GM12873 (cell line): ENCODE measurements around the gene ARRDC2.

Experiments used
- CTCF ChIP-seq: IDR thresholded peaks from 2 replicates; pipeline ENCODE4 v1.5.1; 2012; ENCODE audit warnings: low read depth, mild to moderate bottlenecking, moderate library complexity, low read length, control low read depth; ENCODE audit not compliant: insufficient read depth; ENCODE audit errors: missing control alignments

The ARRDC2 gene

DNA sequence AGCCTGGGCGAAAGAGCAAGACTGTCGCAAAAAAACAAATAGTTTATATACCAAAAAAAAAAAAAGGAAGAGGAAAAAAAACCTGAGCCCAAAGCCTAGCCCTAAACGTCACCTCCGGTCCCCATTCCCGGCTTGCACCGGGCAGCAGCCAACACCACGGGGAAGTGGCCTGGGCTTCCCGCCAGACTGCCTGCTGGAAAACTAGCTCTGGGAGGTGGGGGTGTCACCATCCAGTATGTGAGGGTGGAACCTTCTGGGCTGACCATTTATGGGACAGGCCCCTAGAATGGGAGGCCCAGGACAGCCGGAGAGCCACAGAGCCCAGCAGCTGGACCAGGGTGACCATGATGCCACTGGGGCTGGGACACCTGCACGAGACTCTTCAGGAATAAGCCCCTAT, 41.4 kb downstream of the ARRDC2 start:
- TF ChIP-seq CTCF = no peak

DNA sequence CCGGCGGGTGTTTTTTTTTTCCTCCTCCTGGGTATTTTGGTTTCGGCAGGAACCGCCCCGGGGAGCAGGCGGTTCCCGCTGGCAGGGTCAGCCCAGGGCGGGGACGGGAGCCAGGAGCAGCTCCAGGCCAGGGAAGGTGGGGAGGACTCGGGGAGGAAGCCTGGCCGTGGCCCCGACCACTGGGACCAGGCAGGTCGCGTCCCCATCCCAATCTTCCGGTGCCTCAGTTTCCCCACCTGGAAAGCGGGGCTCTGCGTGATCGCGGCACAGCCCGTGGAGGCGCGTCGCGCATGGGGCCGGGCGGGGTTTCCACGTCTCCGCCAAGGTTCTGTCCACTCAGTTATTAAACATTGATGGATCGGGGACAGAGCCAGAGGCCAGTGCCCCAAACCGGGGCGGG, 43.9 kb downstream of the ARRDC2 start:
- TF ChIP-seq CTCF = no peak

DNA sequence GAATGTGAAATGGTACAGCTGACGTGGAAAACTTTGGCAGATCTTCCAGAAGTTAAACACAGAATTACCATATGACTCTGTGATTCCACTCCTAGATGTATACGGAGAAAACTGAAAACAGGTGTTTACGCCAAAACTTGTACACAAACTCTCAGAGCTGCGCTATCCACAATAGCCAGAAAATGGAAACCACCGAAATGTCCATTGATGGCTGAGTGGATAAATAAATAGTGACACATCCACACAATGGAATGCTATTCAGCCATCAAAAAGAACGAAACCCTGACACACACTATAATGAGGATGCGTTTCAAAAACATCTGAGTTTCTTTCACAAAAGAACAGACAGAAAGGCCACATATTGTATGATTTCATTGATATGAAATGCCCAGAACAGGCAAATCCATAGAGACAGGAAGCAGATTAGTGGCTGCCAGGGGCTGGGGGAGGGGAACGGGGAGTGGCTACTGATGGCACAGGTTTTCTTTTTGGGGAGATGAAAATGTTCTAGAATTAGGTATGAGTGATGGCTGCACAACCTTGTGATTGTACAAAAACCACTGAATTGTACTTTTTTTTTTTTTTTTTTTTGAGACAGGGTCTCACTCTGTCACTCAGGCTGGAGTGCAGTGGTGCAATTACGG, 45.7 kb downstream of the ARRDC2 start:
- TF ChIP-seq CTCF = no peak

DNA sequence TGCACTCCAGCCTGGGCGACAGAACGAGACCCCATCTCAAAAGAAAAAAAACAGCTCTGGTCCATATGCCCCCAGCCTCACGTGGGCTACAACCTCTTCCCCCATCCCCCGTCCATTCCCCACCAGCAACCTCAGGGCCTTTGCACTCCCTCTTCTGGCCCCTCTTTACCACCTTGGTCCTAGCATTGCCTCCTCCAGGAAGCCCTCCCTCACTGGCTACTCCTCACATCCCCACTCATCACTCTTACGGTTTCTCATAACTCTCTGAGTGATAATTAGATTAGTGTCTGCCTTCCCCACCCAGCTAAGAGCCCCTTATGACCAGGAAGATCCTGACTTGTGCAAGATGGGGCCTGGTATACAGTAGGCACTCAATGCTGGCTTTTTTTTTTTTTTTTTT, 48.0 kb downstream of the ARRDC2 start:
- TF ChIP-seq CTCF = no peak

DNA sequence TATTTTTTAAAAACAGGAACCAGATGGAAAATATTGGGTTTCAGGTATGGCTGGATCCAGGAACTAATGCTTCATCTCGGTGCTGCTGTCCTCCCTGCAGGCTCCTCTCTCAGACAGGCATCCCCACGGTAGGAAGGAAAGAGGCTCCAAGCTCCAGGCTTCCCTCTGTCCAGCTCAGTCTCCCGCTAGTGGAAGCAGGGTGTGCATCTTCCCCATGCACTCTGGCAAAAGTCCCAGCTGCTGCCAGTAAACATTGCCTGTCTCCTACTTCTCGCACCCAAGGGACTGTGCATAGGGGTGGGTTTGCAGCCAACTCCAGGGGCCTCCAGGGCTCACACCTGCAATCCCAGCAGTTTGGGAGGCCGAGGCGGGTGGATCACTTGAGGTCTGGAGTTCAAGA, 49.6 kb downstream of the ARRDC2 start:
- no peak for TF ChIP-seq CTCF

- TF ChIP-seq CTCF = peak; percentile 77
Observed at GRCh38 chr19:18058208-18059009, 50.4 kb downstream of the ARRDC2 start.

DNA sequence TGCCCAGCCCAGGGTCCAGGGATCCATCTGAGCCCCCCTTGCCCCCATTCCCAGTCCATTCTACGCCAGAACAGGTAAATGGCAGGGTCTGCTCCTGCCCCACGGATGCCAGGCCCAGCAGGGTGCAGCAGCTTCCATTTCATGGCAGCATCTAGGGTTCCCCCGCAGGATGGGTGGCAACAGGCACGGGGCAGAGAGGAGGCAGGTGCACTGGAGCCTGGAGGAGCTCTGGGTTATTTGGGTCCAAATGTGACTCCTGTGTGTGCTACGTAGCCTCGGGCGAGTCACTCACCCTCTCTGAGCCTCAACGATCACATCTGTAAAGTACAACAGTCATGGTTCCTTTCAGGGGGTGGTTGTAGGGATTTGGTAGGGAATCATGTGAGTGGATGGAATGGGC, 51.3 kb downstream of the ARRDC2 start:
- TF ChIP-seq CTCF = no peak
